Epithelial cell of esophagus (primary cell): ENCODE results near the gene GALNT9.
"Not testable (repeated sequence)": the region's sequence is repeated elsewhere in the genome, so short reads cannot be mapped to it uniquely, and the experiment has no call there.

Experiments used
- DNase-seq: peaks from one replicate; pipeline ENCODE4 v3.0.0; 2010; ENCODE audit warnings: low read depth
- H3K4me3 ChIP-seq: 2 replicates; pipeline ENCODE4 v1.5.1; 2011; ENCODE audit warnings: mild to moderate bottlenecking, low read length, control low read depth
- CTCF ChIP-seq: IDR thresholded peaks from 2 replicates; pipeline ENCODE4 v1.5.1; 2011; ENCODE audit warnings: low read depth, mild to moderate bottlenecking, low read length, control low read depth, inconsistent platforms; ENCODE audit not compliant: insufficient read depth; ENCODE audit errors: missing control alignments

Gene GALNT9

GRCh38 chr12:132256646-132257045 lies 72.7 kb downstream of the GALNT9 start:
- no peak for DNase-seq
- TF ChIP-seq CTCF: no peak
- no peak overlapping the region for H3K4me3 ChIP-seq

GRCh38 chr12:132255642-132256041 lies 73.7 kb downstream of the GALNT9 start:
- no peak for DNase-seq
- TF ChIP-seq CTCF: no peak
- H3K4me3 ChIP-seq: no peak overlapping the region

- no peak overlapping the region for H3K4me3 ChIP-seq
- TF ChIP-seq CTCF: no peak
- no peak for DNase-seq
Observed at GRCh38 chr12:132253698-132254480, 75.5 kb downstream of the GALNT9 start.

GRCh38 chr12:132252981-132253380 lies 76.4 kb downstream of the GALNT9 start:
- not testable (repeated sequence) for DNase-seq, H3K4me3 ChIP-seq

- no peak for TF ChIP-seq CTCF
- H3K4me3 ChIP-seq: no peak overlapping the region
- DNase-seq: no peak
Observed at GRCh38 chr12:132251741-132252490, 77.5 kb downstream of the GALNT9 start.

GRCh38 chr12:132251310-132251709 lies 78.1 kb downstream of the GALNT9 start:
- no peak overlapping the region for H3K4me3 ChIP-seq
- no peak for TF ChIP-seq CTCF
- no peak for DNase-seq

GRCh38 chr12:132250707-132251106 lies 78.7 kb downstream of the GALNT9 start:
- no peak for DNase-seq
- TF ChIP-seq CTCF: no peak
- no peak overlapping the region for H3K4me3 ChIP-seq
